Retinal pigment epithelial cell (primary cell): Measurements from ENCODE around the gene COPB2.

Source experiments
- DNase-seq: peaks from one replicate; pipeline ENCODE4 v3.0.0-alpha.2; 2010; ENCODE audit warnings: low read depth
- H3K4me3 ChIP-seq: 2 replicates; pipeline ENCODE4 v1.5.1; 2011; ENCODE audit warnings: mild to moderate bottlenecking, low read length, control low read depth, moderate library complexity
- CTCF ChIP-seq: conservative IDR thresholded peaks from 2 replicates; pipeline ENCODE4 v1.5.1; 2011; ENCODE audit warnings: low read depth, low read length, control low read depth, inconsistent platforms

COPB2 gene

GRCh38 chr3:139389552-139390368, at the start of gene COPB2:
TSS of gene COPB2 (minus strand) at chr3:139389647. CDS start at chr3:139389550, 97 bp downstream.
- TF ChIP-seq CTCF: no peak
- DNase-seq: peak; percentile 96
- H3K4me3 ChIP-seq: peak within 1 kb of the TSS; percentile 72

- no peak overlapping the region for H3K4me3 ChIP-seq
- DNase-seq: peak; percentile 52
- peak; percentile 19 for TF ChIP-seq CTCF
Measured at GRCh38 chr3:139434764-139435307, 45.4 kb upstream of the COPB2 start.

GRCh38 chr3:139434228-139434627, 44.8 kb upstream of the COPB2 start:
- no peak for DNase-seq
- no peak overlapping the region for H3K4me3 ChIP-seq
- no peak for TF ChIP-seq CTCF

- DNase-seq: no peak
- no peak for TF ChIP-seq CTCF
- H3K4me3 ChIP-seq: no peak overlapping the region
Measured at GRCh38 chr3:139433089-139433488, 43.6 kb upstream of the COPB2 start.

GRCh38 chr3:139430493-139430892, 41.0 kb upstream of the COPB2 start:
- no peak for DNase-seq
- H3K4me3 ChIP-seq: no peak overlapping the region
- TF ChIP-seq CTCF: no peak

- DNase-seq: peak; percentile 71
Measured at GRCh38 chr3:139427283-139428060, 38.0 kb upstream of the COPB2 start.

More at GRCh38 chr3:139427283-139428060, 38.0 kb upstream of the COPB2 start:
- H3K4me3 ChIP-seq: no peak overlapping the region
- peak; percentile 75 for TF ChIP-seq CTCF
